GM18526 (cell line): ENCODE measurements around the gene TNS4.

Experiments
- POLR2A ChIP-seq: IDR thresholded peaks from 3 replicates; pipeline ENCODE4 v1.6.1; 2011; ENCODE audit not compliant: insufficient read length; ENCODE audit errors: extremely low read depth

Gene TNS4

GRCh38 chr17:40450175-40450574 is 51.2 kb downstream of the TNS4 start:
- no peak for TF ChIP-seq POLR2A

DNA sequence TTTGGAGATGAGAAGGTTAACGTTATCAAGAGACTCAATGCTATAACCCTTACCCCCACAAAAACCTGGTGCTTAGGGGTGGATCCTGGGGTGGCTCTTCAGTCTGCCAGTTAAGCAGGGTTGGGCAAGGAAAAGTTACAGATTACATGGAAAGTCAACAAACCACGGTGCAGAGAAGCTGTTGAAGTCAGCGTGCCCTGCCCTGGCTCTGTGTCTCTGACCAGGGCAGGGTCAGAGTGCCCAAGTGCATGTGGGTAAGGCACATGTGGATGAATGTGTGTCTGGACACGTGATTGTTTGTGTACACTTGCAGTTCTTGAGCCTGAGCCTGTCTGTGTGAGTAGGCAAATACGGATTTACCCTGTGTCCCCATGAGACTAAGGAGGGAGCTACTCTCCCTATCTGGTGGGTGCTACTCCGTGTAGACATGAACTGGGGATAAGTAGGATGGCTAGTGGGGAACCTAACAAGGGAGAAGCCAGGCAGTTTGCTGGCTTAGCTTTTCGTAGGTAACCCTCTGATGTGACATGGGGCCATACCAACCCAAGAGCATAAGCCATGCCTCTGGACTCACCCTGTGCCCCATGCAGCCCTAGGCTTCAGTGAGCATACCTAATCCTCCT is 52.7 kb downstream of the TNS4 start:
- TF ChIP-seq POLR2A = no peak

- no peak for TF ChIP-seq POLR2A
Measured at GRCh38 chr17:40448213-40448638, 53.2 kb downstream of the TNS4 start.

DNA sequence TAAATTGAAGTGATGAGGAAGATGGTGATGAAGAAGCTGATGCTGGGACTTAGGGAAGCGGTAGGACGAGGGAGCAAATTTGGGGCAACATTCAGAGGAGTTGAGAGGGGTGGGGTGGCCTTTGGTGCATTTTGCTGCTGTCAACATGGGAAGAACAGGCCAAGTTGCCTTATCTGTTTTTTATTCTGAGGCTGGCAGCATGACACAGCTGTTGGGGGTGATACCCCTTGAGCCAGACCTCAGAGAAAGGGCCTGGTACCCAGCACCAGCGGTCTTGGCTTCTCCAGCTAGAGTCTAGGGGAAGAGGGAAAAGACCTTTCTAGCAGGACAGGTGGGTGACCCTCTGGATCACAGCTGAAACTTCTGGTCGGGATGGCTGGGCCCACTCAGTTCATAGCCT is 53.6 kb downstream of the TNS4 start:
- TF ChIP-seq POLR2A = no peak

GRCh38 chr17:40447148-40447644 is 54.2 kb downstream of the TNS4 start:
- no peak for TF ChIP-seq POLR2A

DNA sequence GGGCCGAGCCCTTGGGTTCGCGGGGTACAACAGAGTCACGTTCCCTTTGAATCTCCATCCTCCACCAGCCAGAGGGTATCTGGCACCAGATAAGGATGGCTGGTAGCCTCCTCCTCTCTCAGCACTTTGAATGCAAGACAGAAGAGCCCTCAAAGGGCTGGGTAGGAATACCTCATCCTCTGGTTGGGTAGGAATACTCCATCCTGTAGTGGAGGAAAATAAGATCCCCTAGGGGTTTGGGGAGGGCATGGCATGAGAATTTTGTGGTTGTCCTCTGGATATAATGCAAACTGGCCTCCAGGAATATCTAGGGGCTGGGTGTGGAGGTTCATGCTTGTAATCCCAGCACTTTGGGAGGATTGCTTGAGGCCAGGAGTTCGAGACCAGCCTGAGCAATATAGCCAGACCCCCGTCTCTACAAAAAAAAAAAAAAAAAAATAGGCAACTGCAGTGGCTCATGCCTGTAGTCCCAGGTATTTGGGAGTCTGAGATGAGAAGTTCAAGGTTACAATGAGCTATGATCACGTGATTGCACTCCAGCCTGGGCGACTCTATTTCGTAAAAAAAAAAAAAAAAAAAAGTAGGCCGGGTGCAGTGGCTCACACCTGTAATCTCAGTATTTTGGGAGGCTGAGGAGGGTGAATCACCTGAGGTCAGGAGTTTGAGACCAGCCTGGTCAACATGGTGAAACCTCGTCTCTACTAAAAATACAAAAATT is 55.5 kb downstream of the TNS4 start:
- TF ChIP-seq POLR2A = no peak

DNA sequence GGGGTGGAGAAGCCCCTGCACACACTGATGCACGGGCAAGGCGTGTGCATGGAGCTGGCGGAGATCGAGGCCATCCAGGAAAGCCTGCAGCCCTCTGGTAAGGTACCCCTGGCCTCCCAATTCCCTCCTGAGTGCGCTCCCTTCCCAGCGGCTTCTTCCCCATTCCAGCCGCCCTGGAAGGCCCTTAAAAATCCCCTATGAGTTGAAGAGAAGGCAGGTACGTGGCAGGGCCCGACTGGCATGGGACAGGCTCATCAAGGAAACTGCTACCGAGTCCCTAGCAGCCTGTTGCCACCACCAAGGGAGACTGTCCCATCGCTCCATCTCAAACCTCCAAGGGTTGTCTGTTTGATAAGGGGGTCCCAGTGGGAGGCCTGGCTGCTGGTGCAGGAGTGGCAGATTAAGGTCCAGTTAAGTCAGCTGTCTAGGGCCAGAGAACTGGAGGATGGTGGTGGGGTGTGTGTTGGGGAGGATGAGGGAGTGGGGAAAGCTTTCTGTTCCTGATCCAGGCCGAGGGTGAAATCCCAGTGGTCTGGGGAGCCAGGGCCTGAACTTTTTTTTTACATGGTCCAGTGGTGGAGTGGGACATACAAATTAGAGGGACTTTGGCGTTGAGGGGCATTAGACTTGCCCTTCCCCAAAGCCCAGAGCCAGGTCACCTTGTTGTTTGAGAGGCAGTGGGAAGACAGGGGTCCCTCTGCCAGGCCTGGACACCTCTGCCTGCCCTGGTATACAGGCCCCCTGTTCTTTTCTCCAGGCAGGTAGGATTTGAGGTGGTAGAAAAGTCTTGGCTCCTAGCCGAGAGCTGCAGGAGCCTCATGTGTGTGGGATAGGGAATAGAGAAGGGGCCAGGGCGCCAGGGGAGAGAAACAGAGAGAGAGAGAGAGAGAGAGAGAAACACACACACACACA is 57.2 kb downstream of the TNS4 start:
- no peak for TF ChIP-seq POLR2A

GRCh38 chr17:40443196-40443987 is 58.0 kb downstream of the TNS4 start, which contains the start of gene IGFBP4:
IGFBP4 (plus strand) TSS chr17:40443450; CDS start chr17:40443736, 286 bp downstream.
- no peak for TF ChIP-seq POLR2A

DNA sequence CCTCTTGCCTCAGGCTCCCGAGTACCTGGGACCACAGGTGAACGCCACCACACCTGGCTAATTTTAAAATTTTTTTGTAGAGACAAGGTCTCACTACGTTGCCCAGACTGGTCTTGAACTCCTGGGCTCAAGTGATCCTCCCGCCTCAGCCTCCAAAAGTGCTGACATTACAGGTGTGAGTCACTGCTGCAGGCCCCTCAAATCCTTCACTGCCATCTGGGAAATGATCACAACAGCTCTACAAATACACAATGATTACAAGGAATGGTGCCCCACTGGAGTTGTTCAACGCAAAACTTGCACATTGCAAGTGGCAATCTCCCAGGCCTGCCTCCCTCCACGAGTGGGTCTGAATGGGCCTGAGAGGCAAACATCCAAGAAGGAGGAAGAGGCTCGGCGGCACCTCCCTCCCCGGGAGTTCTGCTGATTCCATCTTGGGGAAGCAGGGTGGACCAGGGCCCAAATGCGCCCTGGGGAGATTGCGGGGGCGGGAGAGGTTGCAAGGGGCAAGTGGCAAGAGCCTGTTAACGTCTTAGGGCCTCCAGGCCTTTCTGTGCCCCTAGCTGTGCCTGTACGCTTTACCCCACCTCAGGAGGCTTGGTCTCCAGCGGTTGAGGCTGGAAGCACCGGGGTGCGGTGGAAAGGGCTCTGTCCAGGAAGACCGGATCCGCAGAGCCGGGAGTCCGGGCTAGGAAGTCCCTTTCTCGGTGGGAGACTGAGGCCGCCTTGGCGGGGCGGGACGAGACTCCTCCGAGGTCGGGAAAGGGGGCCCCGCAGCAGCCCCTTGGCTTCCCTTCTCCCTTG is 58.8 kb downstream of the TNS4 start:
- TF ChIP-seq POLR2A = no peak

DNA sequence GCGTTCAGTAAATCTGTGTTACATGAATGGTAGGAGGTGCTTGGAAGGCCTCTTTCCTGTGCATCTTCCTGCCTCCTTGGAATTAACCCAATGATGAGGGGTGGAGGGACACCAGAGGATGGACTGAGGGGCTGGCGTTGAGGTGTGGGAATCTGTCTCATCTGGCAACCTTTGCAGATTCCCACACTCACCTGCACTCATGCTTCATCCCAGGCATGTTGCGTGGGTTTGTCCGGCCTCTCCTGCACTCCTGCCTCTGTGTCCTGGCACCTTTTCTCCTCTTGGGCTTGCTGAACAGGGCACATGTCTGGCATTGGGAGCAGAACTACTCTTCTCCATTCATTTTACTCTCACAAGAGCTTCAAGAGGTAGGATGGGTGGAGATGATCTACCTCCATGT is 61.3 kb downstream of the TNS4 start:
- TF ChIP-seq POLR2A = no peak

- TF ChIP-seq POLR2A = no peak
Measured at GRCh38 chr17:40437095-40437732, 64.2 kb downstream of the TNS4 start.

GRCh38 chr17:40436636-40437035 is 64.8 kb downstream of the TNS4 start:
- TF ChIP-seq POLR2A = no peak

GRCh38 chr17:40433551-40434415 is 67.6 kb downstream of the TNS4 start:
- no peak for TF ChIP-seq POLR2A
